GM18526 (cell line): ENCODE data around the gene ATG7.

Experiments used
- POLR2A ChIP-seq: IDR thresholded peaks from 3 replicates; pipeline ENCODE4 v1.6.1; 2011; ENCODE audit not compliant: insufficient read length; ENCODE audit errors: extremely low read depth

The ATG7 gene

GRCh38 chr3:11606090-11606784 is 334.0 kb downstream of the ATG7 start:
- no peak for TF ChIP-seq POLR2A

GRCh38 chr3:11606865-11607440 is 334.8 kb downstream of the ATG7 start:
- TF ChIP-seq POLR2A: no peak
